ENCODE measurements around the gene PYGB.

PYGB gene

DNA sequence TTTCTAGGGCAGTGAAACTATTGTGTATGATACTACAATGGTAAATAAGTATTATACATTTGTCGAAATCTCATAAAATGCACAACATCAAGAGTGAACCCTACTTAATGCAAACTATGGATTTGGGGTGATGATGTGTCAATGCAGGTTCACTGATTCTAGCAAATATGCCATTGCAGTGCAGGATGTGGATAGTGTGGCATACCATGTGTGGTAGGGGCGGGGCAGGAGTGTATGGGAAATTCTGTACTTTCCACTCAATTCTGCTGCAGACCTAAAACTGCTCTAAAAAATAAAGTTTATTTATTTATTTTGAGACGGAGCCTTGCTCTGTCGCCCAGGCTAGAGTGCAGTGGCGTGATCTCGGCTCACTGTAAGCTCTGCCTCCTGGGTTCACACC lies 98.5 kb downstream of the PYGB start:
- peaks cover 10% of the 10 kb centered on the region for H3K36me3 Mint-ChIP-seq
- no peak for ATAC-seq (ENCODE audit: low read depth)
- no peaks in the 10 kb centered on the region for H3K27me3 Mint-ChIP-seq
- H3K27ac Mint-ChIP-seq: no peak overlapping the region
- peaks cover 2% of the 10 kb centered on the region for H3K9me3 Mint-ChIP-seq
- no peak overlapping the region for H3K4me3 Mint-ChIP-seq
- no peak for DNase-seq (ENCODE audit: low spot score in 2 of 2)
- H3K4me1 Mint-ChIP-seq: peaks cover 6% of the 10 kb centered on the region
